Mesothelial cell of epicardium (in vitro differentiated cells): ENCODE results near the gene KREMEN1. TPM values are rescaled to one million over a fixed set of nuclear protein-coding genes. Genes with fewer than 3 reads are reported as not detected.

Experiments
- DNase-seq, 2 experiments: peaks; one replicate each; pipeline ENCODE4 v3.0.0; 2021; ENCODE audit warnings: low spot score in 2 of 2; ENCODE audit not compliant: unreplicated experiment in 2 of 2
- H3K27ac Mint-ChIP-seq: 2 replicates; pipeline ENCODE4 v1.8.0; 2021; ENCODE audit warnings: mixed read lengths
- H3K27me3 Mint-ChIP-seq: 2 replicates; pipeline ENCODE4 v1.8.0; 2021; ENCODE audit warnings: low read depth, mixed read lengths
- H3K36me3 Mint-ChIP-seq: 2 replicates; pipeline ENCODE4 v1.8.0; 2021; ENCODE audit warnings: mixed read lengths
- H3K4me1 Mint-ChIP-seq: 2 replicates; pipeline ENCODE4 v1.8.0; 2021; ENCODE audit warnings: mixed read lengths
- H3K4me3 Mint-ChIP-seq: 2 replicates; pipeline ENCODE4 v1.8.0; 2021; ENCODE audit warnings: mild to moderate bottlenecking, moderate library complexity, mixed read lengths
- H3K9me3 Mint-ChIP-seq: 2 replicates; pipeline ENCODE4 v1.8.0; 2021; ENCODE audit warnings: mixed read lengths
- total RNA-seq: library from RNA; stranded (reverse); gene quantifications from 3 replicates; pipeline ENCODE4 v1.2.1, GENCODE V29; 2021
- TF ChIP-seq, protein P1 (sequence below): fragments of 200-600 bp; sonication (generic); IDR thresholded peaks from one replicate; pipeline ENCODE4 v1.5.0; 2021; ENCODE audit warnings: antibody characterized with exemption; ENCODE audit not compliant: unreplicated experiment

The KREMEN1 gene
- total RNA-seq, 1 donor from 2014 or later = 24.4 TPM

- no peaks in the 10 kb centered on the region for H3K9me3 Mint-ChIP-seq
- DNase-seq = no peak
- H3K4me3 Mint-ChIP-seq = no peak within 1 kb of the TSS
- H3K36me3 Mint-ChIP-seq = no peaks in the 10 kb centered on the region
- no peaks in the 10 kb centered on the region for H3K27me3 Mint-ChIP-seq
- TF ChIP-seq, protein P1, sequence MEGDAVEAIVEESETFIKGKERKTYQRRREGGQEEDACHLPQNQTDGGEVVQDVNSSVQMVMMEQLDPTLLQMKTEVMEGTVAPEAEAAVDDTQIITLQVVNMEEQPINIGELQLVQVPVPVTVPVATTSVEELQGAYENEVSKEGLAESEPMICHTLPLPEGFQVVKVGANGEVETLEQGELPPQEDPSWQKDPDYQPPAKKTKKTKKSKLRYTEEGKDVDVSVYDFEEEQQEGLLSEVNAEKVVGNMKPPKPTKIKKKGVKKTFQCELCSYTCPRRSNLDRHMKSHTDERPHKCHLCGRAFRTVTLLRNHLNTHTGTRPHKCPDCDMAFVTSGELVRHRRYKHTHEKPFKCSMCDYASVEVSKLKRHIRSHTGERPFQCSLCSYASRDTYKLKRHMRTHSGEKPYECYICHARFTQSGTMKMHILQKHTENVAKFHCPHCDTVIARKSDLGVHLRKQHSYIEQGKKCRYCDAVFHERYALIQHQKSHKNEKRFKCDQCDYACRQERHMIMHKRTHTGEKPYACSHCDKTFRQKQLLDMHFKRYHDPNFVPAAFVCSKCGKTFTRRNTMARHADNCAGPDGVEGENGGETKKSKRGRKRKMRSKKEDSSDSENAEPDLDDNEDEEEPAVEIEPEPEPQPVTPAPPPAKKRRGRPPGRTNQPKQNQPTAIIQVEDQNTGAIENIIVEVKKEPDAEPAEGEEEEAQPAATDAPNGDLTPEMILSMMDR = no peak
- H3K4me1 Mint-ChIP-seq = peaks cover 9% of the 10 kb centered on the region
- no peak within 1 kb of the TSS for H3K27ac Mint-ChIP-seq
Observed at GRCh38 chr22:29061773-29062172, 11.1 kb upstream of the KREMEN1 start, which contains the start of gene C22orf31. Gene C22orf31, minus strand, starts transcription at chr22:29061831. Its CDS starts 39 bp downstream, at chr22:29061792.

DNA sequence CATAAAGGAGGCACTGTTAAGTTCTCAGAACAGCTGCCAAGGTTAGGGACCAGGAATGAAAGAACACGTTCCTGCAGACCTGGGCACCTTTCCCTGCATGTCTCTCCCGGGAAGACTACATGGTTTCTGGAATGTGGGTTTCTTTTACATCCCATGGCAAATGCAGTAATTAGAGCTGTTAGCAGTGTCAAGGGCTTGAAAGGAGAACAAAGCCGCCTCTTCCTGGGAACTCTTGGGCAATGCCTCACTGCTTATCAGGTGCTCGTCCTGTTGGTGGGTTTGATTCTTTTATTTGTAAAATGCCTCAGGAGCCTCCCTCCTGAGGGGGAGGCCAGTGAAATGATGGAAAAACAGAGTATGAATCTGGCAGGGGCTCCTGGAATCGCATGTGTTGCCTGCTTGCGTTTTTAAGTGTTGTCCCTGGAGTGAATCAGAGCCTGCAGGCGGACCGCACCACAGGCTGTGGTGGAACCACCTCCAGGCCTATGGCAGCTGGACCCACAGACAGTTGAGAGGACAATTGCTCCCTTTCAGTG lies 10.5 kb upstream of the KREMEN1 start:
- Mint-ChIP-seq H3K36me3 (no peaks in the 10 kb centered on the region), H3K4me3 (no peak overlapping the region), H3K4me1 (peaks cover 10% of the 10 kb centered on the region), H3K27ac (no peak overlapping the region), H3K27me3 (no peaks in the 10 kb centered on the region), H3K9me3 (no peaks in the 10 kb centered on the region)
- TF ChIP-seq, protein P1 = no peak
- DNase-seq = no peak

DNA sequence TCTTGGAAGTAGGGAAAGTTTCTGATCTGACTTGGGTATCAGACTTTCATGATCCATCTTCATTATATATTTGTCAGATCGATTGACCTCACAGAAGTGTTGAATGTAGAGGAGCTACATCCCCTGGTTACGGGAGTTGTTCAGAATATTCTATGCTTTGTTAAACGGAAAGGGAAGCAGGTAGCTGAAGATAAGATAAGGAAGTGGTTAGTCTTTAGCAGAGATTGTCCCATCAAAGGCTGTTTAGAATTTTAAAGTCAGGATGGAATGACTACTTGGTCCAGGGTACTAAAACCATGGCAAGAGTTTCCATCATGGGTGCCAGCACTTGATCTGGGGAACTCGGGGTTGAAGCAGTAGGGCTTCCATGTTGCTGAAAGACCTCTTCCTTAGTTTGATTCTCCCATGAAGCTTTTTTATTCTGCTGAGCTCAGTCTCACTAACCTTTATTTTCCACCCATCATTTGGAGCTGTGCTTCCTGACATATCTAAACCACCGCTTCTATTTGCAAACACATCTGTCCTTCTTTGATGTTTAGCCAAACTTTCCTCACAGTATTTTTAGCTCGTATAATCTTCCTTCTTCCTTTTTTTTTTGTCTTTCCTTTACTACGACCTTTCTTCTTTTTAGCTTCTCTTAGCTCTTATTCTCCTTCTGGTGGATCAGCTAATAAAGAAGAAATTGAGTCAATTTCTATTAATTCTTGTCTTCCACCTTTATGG lies 7.2 kb upstream of the KREMEN1 start:
- H3K27me3 Mint-ChIP-seq = peaks cover 3% of the 10 kb centered on the region
- no peaks in the 10 kb centered on the region for H3K9me3 Mint-ChIP-seq
- no peak overlapping the region for H3K27ac Mint-ChIP-seq
- no peak overlapping the region for H3K4me3 Mint-ChIP-seq
- TF ChIP-seq, protein P1 = no peak
- DNase-seq = no peak
- no peaks in the 10 kb centered on the region for H3K36me3 Mint-ChIP-seq
- H3K4me1 Mint-ChIP-seq = peaks cover 7% of the 10 kb centered on the region

DNA sequence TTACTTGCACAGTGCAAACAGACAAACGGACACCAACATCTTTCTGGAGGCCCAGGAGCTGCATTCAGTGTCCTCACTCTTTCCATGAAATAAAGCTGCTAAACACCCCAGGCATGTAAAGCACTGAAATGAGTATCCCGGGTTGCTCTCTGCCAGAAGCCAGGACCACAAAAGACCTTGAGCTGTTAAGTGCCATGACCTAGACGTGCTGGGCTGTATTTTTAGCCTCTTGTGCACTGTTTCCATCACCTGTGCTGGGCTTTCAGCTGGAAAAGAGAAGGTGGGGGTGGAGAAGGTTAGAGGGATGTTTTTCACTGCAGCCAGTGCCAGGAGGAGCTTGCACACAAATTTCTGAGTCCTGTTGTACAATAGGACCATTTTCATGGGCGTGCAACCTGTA lies 3.4 kb upstream of the KREMEN1 start:
- Mint-ChIP-seq H3K36me3 (no peaks in the 10 kb centered on the region), H3K4me1 (peaks cover 29% of the 10 kb centered on the region), H3K27me3 (peaks cover 10% of the 10 kb centered on the region), H3K9me3 (no peaks in the 10 kb centered on the region), H3K27ac (no peak overlapping the region), H3K4me3 (no peak overlapping the region)
- DNase-seq = no peak
- TF ChIP-seq, protein P1 = no peak

DNA sequence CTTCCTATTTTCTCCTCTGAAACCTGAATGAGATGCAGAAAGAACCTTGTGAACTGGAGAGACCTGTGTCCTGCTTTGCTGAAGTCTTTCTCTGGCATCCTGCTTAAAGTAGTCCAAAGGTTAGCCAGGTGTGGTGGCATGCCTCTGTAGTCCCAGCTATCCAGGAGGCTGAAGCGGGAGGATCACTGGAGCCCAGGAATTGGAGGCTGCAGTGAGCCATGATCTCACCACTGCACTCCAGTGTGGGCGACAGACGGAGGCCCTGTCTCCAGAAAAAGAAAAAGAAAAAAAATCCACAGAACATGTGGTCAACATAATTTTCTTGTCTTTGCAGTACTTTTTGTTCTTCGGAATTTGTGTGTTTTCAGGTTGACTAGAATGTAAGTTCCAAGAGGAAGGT lies 2.3 kb upstream of the KREMEN1 start:
- peaks cover 10% of the 10 kb centered on the region for H3K27me3 Mint-ChIP-seq
- H3K4me3 Mint-ChIP-seq = peak overlapping the region; percentile 67
- DNase-seq = no peak
- peaks cover 31% of the 10 kb centered on the region for H3K4me1 Mint-ChIP-seq
- H3K36me3 Mint-ChIP-seq = no peaks in the 10 kb centered on the region
- no peaks in the 10 kb centered on the region for H3K9me3 Mint-ChIP-seq
- peak overlapping the region; percentile 11 for H3K27ac Mint-ChIP-seq
- TF ChIP-seq, protein P1 = no peak
